Liver (tissue), 3 donors: ENCODE data around the gene SAV1.
"Not testable (repeated sequence)": the region's sequence is repeated elsewhere in the genome, so short reads cannot be mapped to it uniquely, and the experiment has no call there.

Source experiments
- EGR1 ChIP-seq, 2 donors: IDR thresholded peaks; 2 replicates each; pipeline ENCODE4 v1.6.1; 2016 to 2018; ENCODE audit warnings: antibody characterized with exemption in 2 of 2, low read depth in 2 of 2
- GABPA ChIP-seq, 2 donors: IDR thresholded peaks in 1 of 2; conservative IDR thresholded peaks in 1 of 2; 2 replicates each; pipeline ENCODE4 v1.6.1; 2016; ENCODE audit warnings: antibody characterized with exemption in 2 of 2, mild to moderate bottlenecking in 1 of 2, moderate library complexity in 1 of 2
- JUND ChIP-seq, 2 donors: IDR thresholded peaks; 2 replicates each; pipeline ENCODE4 v1.6.1; 2016; ENCODE audit warnings: antibody characterized with exemption in 2 of 2
- YY1 ChIP-seq: IDR thresholded peaks from 2 replicates; pipeline ENCODE4 v1.6.1; 2016; ENCODE audit warnings: antibody characterized with exemption, mild to moderate bottlenecking
- TF ChIP-seq, protein P1 (sequence below): fragments of 150-350 bp; IDR thresholded peaks from 2 replicates; pipeline ENCODE4 v1.5.1; 2017; ENCODE audit warnings: improper control_type of control experiment, low read depth, low read length; ENCODE audit not compliant: missing input control
- TF ChIP-seq, protein P2 (sequence below): IDR thresholded peaks from 2 replicates; pipeline ENCODE4 v1.6.1; 2016; ENCODE audit warnings: antibody characterized with exemption, mild to moderate bottlenecking
- donor health status: healthy.
- donor health status: healthy.

DNA sequence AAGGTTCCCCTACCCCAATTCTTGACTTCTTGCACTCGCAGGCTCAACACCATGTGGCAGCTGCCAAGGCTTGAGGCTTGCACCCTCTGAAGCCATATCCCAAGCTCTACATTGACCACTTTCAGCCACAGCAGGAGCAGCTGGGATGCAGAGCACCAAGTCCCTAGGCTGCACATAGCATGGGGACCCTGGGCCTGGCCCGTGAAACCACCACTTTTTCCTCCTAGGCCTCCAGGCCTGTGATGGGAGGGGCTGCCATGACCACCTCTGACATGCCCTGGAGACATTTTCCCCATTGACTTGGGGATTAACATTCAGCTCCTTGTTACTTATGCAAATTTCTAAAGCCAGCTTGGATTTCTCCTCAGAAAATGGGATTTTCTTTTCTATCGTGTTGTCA lies 26.2 kb upstream of the SAV1 start:
- TF ChIP-seq, protein P1, sequence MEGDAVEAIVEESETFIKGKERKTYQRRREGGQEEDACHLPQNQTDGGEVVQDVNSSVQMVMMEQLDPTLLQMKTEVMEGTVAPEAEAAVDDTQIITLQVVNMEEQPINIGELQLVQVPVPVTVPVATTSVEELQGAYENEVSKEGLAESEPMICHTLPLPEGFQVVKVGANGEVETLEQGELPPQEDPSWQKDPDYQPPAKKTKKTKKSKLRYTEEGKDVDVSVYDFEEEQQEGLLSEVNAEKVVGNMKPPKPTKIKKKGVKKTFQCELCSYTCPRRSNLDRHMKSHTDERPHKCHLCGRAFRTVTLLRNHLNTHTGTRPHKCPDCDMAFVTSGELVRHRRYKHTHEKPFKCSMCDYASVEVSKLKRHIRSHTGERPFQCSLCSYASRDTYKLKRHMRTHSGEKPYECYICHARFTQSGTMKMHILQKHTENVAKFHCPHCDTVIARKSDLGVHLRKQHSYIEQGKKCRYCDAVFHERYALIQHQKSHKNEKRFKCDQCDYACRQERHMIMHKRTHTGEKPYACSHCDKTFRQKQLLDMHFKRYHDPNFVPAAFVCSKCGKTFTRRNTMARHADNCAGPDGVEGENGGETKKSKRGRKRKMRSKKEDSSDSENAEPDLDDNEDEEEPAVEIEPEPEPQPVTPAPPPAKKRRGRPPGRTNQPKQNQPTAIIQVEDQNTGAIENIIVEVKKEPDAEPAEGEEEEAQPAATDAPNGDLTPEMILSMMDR, result not testable (repeated sequence)
- TF ChIP-seq, protein P2, sequence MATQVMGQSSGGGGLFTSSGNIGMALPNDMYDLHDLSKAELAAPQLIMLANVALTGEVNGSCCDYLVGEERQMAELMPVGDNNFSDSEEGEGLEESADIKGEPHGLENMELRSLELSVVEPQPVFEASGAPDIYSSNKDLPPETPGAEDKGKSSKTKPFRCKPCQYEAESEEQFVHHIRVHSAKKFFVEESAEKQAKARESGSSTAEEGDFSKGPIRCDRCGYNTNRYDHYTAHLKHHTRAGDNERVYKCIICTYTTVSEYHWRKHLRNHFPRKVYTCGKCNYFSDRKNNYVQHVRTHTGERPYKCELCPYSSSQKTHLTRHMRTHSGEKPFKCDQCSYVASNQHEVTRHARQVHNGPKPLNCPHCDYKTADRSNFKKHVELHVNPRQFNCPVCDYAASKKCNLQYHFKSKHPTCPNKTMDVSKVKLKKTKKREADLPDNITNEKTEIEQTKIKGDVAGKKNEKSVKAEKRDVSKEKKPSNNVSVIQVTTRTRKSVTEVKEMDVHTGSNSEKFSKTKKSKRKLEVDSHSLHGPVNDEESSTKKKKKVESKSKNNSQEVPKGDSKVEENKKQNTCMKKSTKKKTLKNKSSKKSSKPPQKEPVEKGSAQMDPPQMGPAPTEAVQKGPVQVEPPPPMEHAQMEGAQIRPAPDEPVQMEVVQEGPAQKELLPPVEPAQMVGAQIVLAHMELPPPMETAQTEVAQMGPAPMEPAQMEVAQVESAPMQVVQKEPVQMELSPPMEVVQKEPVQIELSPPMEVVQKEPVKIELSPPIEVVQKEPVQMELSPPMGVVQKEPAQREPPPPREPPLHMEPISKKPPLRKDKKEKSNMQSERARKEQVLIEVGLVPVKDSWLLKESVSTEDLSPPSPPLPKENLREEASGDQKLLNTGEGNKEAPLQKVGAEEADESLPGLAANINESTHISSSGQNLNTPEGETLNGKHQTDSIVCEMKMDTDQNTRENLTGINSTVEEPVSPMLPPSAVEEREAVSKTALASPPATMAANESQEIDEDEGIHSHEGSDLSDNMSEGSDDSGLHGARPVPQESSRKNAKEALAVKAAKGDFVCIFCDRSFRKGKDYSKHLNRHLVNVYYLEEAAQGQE, result not testable (repeated sequence)
- not testable (repeated sequence) for TF ChIP-seq JUND (IDR thresholded peaks at IDR 0.05); GABPA (IDR thresholded peaks at IDR 0.05 in 1 of 2, conservative IDR thresholded peaks at IDR 0.05 in 1 of 2); YY1; EGR1 (IDR thresholded peaks at IDR 0.05; ENCODE audit: low read depth in 2 of 2)
